ENCODE data around the gene CCDC141.

CCDC141 gene

DNA sequence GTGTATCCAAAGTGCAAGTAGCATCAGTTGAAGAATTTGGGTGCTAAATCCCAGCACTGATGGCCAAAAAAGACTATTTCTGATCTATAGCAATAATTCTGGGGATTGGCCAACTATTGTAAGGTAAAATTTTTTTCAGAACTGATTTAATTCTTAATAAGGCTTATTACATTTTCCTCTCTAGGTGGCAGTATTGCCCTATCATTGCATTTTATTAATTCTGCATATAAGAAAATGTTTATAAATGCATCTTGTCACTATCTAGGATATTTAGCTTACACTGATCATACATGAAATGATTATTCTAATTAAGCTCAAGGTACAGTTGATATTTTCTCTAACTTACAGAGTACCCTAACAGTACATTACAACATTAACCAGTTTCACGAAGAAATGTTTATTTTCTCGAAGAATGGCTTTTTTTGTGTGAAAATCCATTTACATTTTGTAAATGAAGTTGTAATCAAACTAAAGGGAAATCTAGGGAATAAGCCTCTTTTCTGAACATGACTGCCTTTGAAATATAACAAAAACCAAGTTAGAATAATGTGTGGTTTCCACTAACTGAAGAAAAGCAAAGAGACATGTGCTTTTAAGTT lies 253.8 kb downstream of the CCDC141 start:
- TF ChIP-seq TCF4 (CRISPR knock-in tag; IDR thresholded peaks at IDR 0.05; ENCODE audit: borderline replicate concordance) = no peak
- TF ChIP-seq OSR1 (CRISPR knock-in tag; IDR thresholded peaks at IDR 0.05) = no peak
- TF ChIP-seq BACH2 (CRISPR knock-in tag; IDR thresholded peaks at IDR 0.05; ENCODE audit: borderline replicate concordance) = no peak
- TF ChIP-seq CREB5 (CRISPR knock-in tag; IDR thresholded peaks at IDR 0.05; ENCODE audit: low read depth) = no peak
- TF ChIP-seq ZFP3 (CRISPR knock-in tag; IDR thresholded peaks at IDR 0.05) = no peak
- no peak for TF ChIP-seq ZFP30 (CRISPR knock-in tag; IDR thresholded peaks at IDR 0.05)
- TF ChIP-seq, protein P1, sequence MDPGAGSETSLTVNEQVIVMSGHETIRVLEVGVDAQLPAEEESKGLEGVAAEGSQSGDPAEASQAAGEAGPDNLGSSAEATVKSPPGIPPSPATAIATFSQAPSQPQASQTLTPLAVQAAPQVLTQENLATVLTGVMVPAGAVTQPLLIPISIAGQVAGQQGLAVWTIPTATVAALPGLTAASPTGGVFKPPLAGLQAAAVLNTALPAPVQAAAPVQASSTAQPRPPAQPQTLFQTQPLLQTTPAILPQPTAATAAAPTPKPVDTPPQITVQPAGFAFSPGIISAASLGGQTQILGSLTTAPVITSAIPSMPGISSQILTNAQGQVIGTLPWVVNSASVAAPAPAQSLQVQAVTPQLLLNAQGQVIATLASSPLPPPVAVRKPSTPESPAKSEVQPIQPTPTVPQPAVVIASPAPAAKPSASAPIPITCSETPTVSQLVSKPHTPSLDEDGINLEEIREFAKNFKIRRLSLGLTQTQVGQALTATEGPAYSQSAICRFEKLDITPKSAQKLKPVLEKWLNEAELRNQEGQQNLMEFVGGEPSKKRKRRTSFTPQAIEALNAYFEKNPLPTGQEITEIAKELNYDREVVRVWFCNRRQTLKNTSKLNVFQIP (CRISPR knock-in tag; IDR thresholded peaks at IDR 0.05; ENCODE audit: borderline replicate concordance, low read depth) = no peak
- TF ChIP-seq SNAI2 (CRISPR knock-in tag; IDR thresholded peaks at IDR 0.05) = no peak
- no peak for TF ChIP-seq GLIS3 (CRISPR knock-in tag; IDR thresholded peaks at IDR 0.05)
- no peak for TF ChIP-seq ZNF70 (CRISPR knock-in tag; IDR thresholded peaks at IDR 0.05)
- TF ChIP-seq CSDC2 (CRISPR knock-in tag; IDR thresholded peaks at IDR 0.05) = no peak
- TF ChIP-seq TSHZ2 (CRISPR knock-in tag; IDR thresholded peaks at IDR 0.05) = no peak
- TF ChIP-seq CSRNP3 (CRISPR knock-in tag; IDR thresholded peaks at IDR 0.05) = no peak
- no peak for TF ChIP-seq PPARA (CRISPR knock-in tag; IDR thresholded peaks at IDR 0.05; ENCODE audit: borderline replicate concordance)
- no peak for TF ChIP-seq ESRRG (CRISPR knock-in tag; IDR thresholded peaks at IDR 0.05)
- no peak for TF ChIP-seq TOX (CRISPR knock-in tag; IDR thresholded peaks at IDR 0.05; ENCODE audit: borderline replicate concordance)
- TF ChIP-seq RARB (CRISPR knock-in tag; IDR thresholded peaks at IDR 0.05) = no peak
- no peak for TF ChIP-seq ZNF565 (CRISPR knock-in tag; conservative IDR thresholded peaks at IDR 0.05; ENCODE audit: low read depth)
- peak; percentile 36; the same call in 1 of the 3 replicates for ATAC-seq

- no peak for ATAC-seq
- TF ChIP-seq TSHZ2 (CRISPR knock-in tag; IDR thresholded peaks at IDR 0.05) (no peak), PPARA (CRISPR knock-in tag; IDR thresholded peaks at IDR 0.05; ENCODE audit: borderline replicate concordance) (no peak), SNAI2 (CRISPR knock-in tag; IDR thresholded peaks at IDR 0.05) (no peak), BACH2 (CRISPR knock-in tag; IDR thresholded peaks at IDR 0.05; ENCODE audit: borderline replicate concordance) (no peak), ZC3H10 (CRISPR knock-in tag; IDR thresholded peaks at IDR 0.05) (no peak), GLIS3 (CRISPR knock-in tag; IDR thresholded peaks at IDR 0.05) (no peak), ARNTL (CRISPR knock-in tag; IDR thresholded peaks at IDR 0.05; ENCODE audit: borderline replicate concordance, low read depth) (no peak), ZNF70 (CRISPR knock-in tag; IDR thresholded peaks at IDR 0.05) (no peak), CSRNP3 (CRISPR knock-in tag; IDR thresholded peaks at IDR 0.05) (no peak), ZFP3 (CRISPR knock-in tag; IDR thresholded peaks at IDR 0.05) (no peak), OSR1 (CRISPR knock-in tag; IDR thresholded peaks at IDR 0.05) (no peak), ZNF565 (CRISPR knock-in tag; conservative IDR thresholded peaks at IDR 0.05; ENCODE audit: low read depth) (no peak), RARB (CRISPR knock-in tag; IDR thresholded peaks at IDR 0.05) (no peak), ISL1 (CRISPR knock-in tag; IDR thresholded peaks at IDR 0.05) (no peak), CSDC2 (CRISPR knock-in tag; IDR thresholded peaks at IDR 0.05) (no peak), TOX (CRISPR knock-in tag; IDR thresholded peaks at IDR 0.05; ENCODE audit: borderline replicate concordance) (no peak)
- TF ChIP-seq, protein P2, sequence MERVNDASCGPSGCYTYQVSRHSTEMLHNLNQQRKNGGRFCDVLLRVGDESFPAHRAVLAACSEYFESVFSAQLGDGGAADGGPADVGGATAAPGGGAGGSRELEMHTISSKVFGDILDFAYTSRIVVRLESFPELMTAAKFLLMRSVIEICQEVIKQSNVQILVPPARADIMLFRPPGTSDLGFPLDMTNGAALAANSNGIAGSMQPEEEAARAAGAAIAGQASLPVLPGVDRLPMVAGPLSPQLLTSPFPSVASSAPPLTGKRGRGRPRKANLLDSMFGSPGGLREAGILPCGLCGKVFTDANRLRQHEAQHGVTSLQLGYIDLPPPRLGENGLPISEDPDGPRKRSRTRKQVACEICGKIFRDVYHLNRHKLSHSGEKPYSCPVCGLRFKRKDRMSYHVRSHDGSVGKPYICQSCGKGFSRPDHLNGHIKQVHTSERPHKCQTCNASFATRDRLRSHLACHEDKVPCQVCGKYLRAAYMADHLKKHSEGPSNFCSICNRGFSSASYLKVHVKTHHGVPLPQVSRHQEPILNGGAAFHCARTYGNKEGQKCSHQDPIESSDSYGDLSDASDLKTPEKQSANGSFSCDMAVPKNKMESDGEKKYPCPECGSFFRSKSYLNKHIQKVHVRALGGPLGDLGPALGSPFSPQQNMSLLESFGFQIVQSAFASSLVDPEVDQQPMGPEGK (CRISPR knock-in tag; IDR thresholded peaks at IDR 0.05; ENCODE audit: borderline replicate concordance) = no peak
Measured at GRCh38 chr2:178787934-178788333, 262.0 kb downstream of the CCDC141 start.
